B cell (primary cell): ENCODE results near the gene FOXP3. TPM values are rescaled to one million over a fixed set of nuclear protein-coding genes. Genes with fewer than 3 reads are reported as not detected.

ENCODE experiments used
- ATAC-seq: fragments of 200-7000 bp; cut with Tn5 transposase; one replicate; pipeline ENCODE4 v1.10.0; 2021; ENCODE audit warnings: low read depth, mild to moderate bottlenecking, moderate number of reproducible peaks, moderate library complexity
- CTCF ChIA-PET: fragments of 350-600 bp; sonication (Branson Sonifier 250); formaldehyde crosslinking; loops from one replicate; lab custom pipeline; 2021; ENCODE audit warnings: antibody characterized with exemption, inconsistent platforms; lab: Charles Lee
- POLR2A ChIA-PET: fragments of 350-600 bp; sonication (Branson Sonifier 250); formaldehyde crosslinking; loops from one replicate; lab custom pipeline; 2021; ENCODE audit warnings: antibody characterized with exemption; lab: Charles Lee
- DNase-seq: peaks from one replicate; pipeline ENCODE4 v3.0.0; 2013
- H2AFZ ChIP-seq: 2 replicates; pipeline ENCODE4 v1.6.1; 2012; ENCODE audit warnings: mild to moderate bottlenecking, low read depth, low read length; ENCODE audit not compliant: insufficient read depth, poor library complexity, severe bottlenecking
- H3K27ac ChIP-seq, 2 donors: 1 replicate in 1 of 2; 2 replicates in 1 of 2; pipeline ENCODE4 v1.5.1; 2012 to 2013; ENCODE audit warnings: low read length in 2 of 2, mild to moderate bottlenecking in 2 of 2, moderate library complexity in 1 of 2
- H3K27me3 ChIP-seq, 4 experiments: fragments of 200-600 bp in 1 of 4; sonication (generic) in 1 of 4; replicated peaks in 1 of 4; 1 replicate in 2 of 4; 2 replicates in 2 of 4; pipeline versions ENCODE4 v1.6.1 to v1.7.0; 2013 to 2016; ENCODE audit warnings: low read length in 3 of 4, mild to moderate bottlenecking in 2 of 4, mixed read lengths in 1 of 4, moderate library complexity in 1 of 4; ENCODE audit not compliant: insufficient read depth in 4 of 4, control insufficient read depth in 3 of 4; ENCODE audit errors: control extremely low read depth in 1 of 4
- H3K36me3 ChIP-seq, 2 experiments: replicated peaks in 1 of 2; 1 replicate in 1 of 2; 2 replicates in 1 of 2; pipeline versions ENCODE4 v1.6.1 to v1.7.1; 2013; ENCODE audit warnings: low read length in 1 of 2; ENCODE audit not compliant: insufficient read depth in 2 of 2, control insufficient read depth in 1 of 2; ENCODE audit errors: control extremely low read depth in 1 of 2, extremely low read depth in 1 of 2
- H3K4me1 ChIP-seq, 2 donors: fragments of 200-600 bp in 1 of 2; sonication (generic) in 1 of 2; 1 replicate in 1 of 2; 2 replicates in 1 of 2; pipeline versions ENCODE4 v1.5.1 to v1.6.1; 2013 to 2017; ENCODE audit warnings: low read length in 2 of 2; ENCODE audit not compliant: control insufficient read depth in 2 of 2, insufficient read depth in 2 of 2
- H3K4me2 ChIP-seq: replicated peaks from 2 replicates; pipeline ENCODE3; 2012; ENCODE audit warnings: mild to moderate bottlenecking, low read depth, low read length; ENCODE audit not compliant: poor library complexity, severe bottlenecking
- H3K4me3 ChIP-seq, 5 experiments: fragments of 200-600 bp in 1 of 5; sonication (generic) in 1 of 5; 1 replicate in 3 of 5; 2 replicates in 2 of 5; pipeline versions ENCODE4 v1.5.1 to v1.7.0; 2011 to 2016; ENCODE audit warnings: low read length in 4 of 5, mild to moderate bottlenecking in 4 of 5, low read depth in 2 of 5, control low read depth in 1 of 5, moderate library complexity in 1 of 5; ENCODE audit not compliant: insufficient read depth in 1 of 5; ENCODE audit errors: control extremely low read depth in 1 of 5, extremely low read depth in 1 of 5
- H3K79me2 ChIP-seq: fragments of 200-600 bp; sonication (generic); one replicate; pipeline ENCODE4 v1.6.0; 2016; ENCODE audit warnings: low read length; ENCODE audit not compliant: control insufficient read depth, insufficient read depth
- H3K9ac ChIP-seq: fragments of 200-600 bp; sonication (generic); 2 replicates; pipeline ENCODE4 v1.6.1; 2017; ENCODE audit warnings: mild to moderate bottlenecking, low read length, moderate library complexity
- H3K9me3 ChIP-seq, 3 donors: one replicate each; pipeline versions ENCODE4 v1.6.1 to v1.7.1; 2013; ENCODE audit warnings: low read length in 2 of 3; ENCODE audit not compliant: control insufficient read depth in 2 of 3, insufficient read depth in 1 of 3; ENCODE audit errors: control extremely low read depth in 1 of 3
- H4K20me1 ChIP-seq: 2 replicates; pipeline ENCODE4 v1.6.0; 2012; ENCODE audit warnings: mild to moderate bottlenecking, low read length; ENCODE audit not compliant: insufficient read depth, control insufficient read depth, poor library complexity, severe bottlenecking
- H3K27ac Mint-ChIP-seq: one replicate; pipeline ENCODE4 v1.8.0; 2021; ENCODE audit warnings: mixed read lengths
- H3K27me3 Mint-ChIP-seq: one replicate; pipeline ENCODE4 v1.8.0; 2021; ENCODE audit warnings: mixed read lengths
- H3K4me1 Mint-ChIP-seq: one replicate; pipeline ENCODE4 v1.8.0; 2021; ENCODE audit warnings: mixed read lengths
- H3K4me3 Mint-ChIP-seq: one replicate; pipeline ENCODE4 v1.8.0; 2021; ENCODE audit warnings: mixed read lengths
- H3K9me3 Mint-ChIP-seq: one replicate; pipeline ENCODE4 v1.8.0; 2022; ENCODE audit warnings: mixed read lengths; ENCODE audit not compliant: insufficient read depth
- CTCF ChIP-seq: fragments of 200-600 bp; IDR thresholded peaks from one replicate; pipeline ENCODE4 v1.8.0; 2022; ENCODE audit warnings: antibody characterized with exemption, mild to moderate bottlenecking
- EZH2 ChIP-seq: IDR thresholded peaks from 2 replicates; pipeline ENCODE4 v1.6.1; 2012; ENCODE audit warnings: borderline replicate concordance, low read depth, mild to moderate bottlenecking, moderate library complexity, low read length; ENCODE audit not compliant: insufficient read depth, poor library complexity, severe bottlenecking
- WGBS: methylation state at CpG from one replicate; pipeline ENCODE4 v1.1.5; 2013; ENCODE audit warnings: missing lambda C conversion rate; ENCODE audit not compliant: insufficient coverage; 5-methylcytosine and 5-hydroxymethylcytosine counted together
- intact Hi-C: fragments of 100-400 bp; cut with micrococcal nuclease; formaldehyde crosslinking; loops from one replicate; pipeline ENCODE4 v1.10.0; 2022
- polyA plus RNA-seq: library from polyadenylated mRNA; depleted of rRNA; stranded (reverse); fragments of >200 nt; gene quantifications from 2 replicates; pipeline ENCODE4 v1.2.3, GENCODE V29; 2012
- total RNA-seq, 2 donors: library from RNA; stranded (reverse); fragments of 120-200 nt in 1 of 2; gene quantifications; 1 replicate in 1 of 2; 2 replicates in 1 of 2; pipeline versions ENCODE4 v1.2.3 to v1.2.4, GENCODE V29; 2013 to 2022

FOXP3 gene
- total and polyA plus RNA-seq, 2 donors (not counting 1 experiment from before 2014, with no cell fraction given): 0.03 TPM; not detected in 1

GRCh38 chrX:49282647-49283011 lies 18.1 kb upstream of the FOXP3 start:
- no peak overlapping the region for H3K4me2 ChIP-seq
- Mint-ChIP-seq H3K4me3 (no peak overlapping the region), H3K4me1 (peaks cover 5% of the 10 kb centered on the region), H3K27ac (no peak overlapping the region), H3K27me3 (no peaks in the 10 kb centered on the region), H3K9me3 (no peaks in the 10 kb centered on the region)
- ChIA-PET CTCF (no interaction called here), POLR2A (interaction anchor here (0.6 kb wide), 1 partner anchor 885 kb away, joined by 4 read pairs; no protein-coding TSS in a partner anchor)
- TF ChIP-seq EZH2 (no peak), CTCF (no peak)
- no peak overlapping the region for H3K4me3 ChIP-seq
- no peaks in the 10 kb centered on the region for H4K20me1 ChIP-seq
- H3K9ac ChIP-seq: no peak overlapping the region
- peaks cover 3% of the 10 kb centered on the region for H3K79me2 ChIP-seq
- H3K27ac ChIP-seq: no peak overlapping the region
- intact Hi-C loops: no loop called here
- WGBS: 95% methylated on average over 6 of the region's 11 CpGs
- H3K36me3 ChIP-seq: no peaks in the 10 kb centered on the region
- no peaks in the 10 kb centered on the region for H3K4me1 ChIP-seq
- ATAC-seq (no peak), DNase-seq (no peak)
- H3K27me3 ChIP-seq: no peaks in the 10 kb centered on the region
- H3K9me3 ChIP-seq: no peaks in the 10 kb centered on the region
- no peak overlapping the region for H2AFZ ChIP-seq

- DNase-seq (no peak), ATAC-seq (no peak)
- H3K4me2 ChIP-seq: no peak overlapping the region
- H3K4me3 ChIP-seq: no peak overlapping the region
- ChIA-PET CTCF (no interaction called here), POLR2A (no interaction called here)
- peaks cover 0 to 7% of the 10 kb centered on the region in 2 donors for H3K4me1 ChIP-seq
- no peaks in the 10 kb centered on the region for H3K36me3 ChIP-seq
- H3K27me3 ChIP-seq: no peaks in the 10 kb centered on the region
- no peaks in the 10 kb centered on the region for H3K9me3 ChIP-seq
- Mint-ChIP-seq H3K9me3 (no peaks in the 10 kb centered on the region), H3K4me1 (peaks cover 27% of the 10 kb centered on the region), H3K27me3 (no peaks in the 10 kb centered on the region), H3K27ac (no peak overlapping the region), H3K4me3 (no peak overlapping the region)
- H3K79me2 ChIP-seq: peaks cover 6% of the 10 kb centered on the region
- H2AFZ ChIP-seq: no peak overlapping the region
- H3K9ac ChIP-seq: no peak overlapping the region
- intact Hi-C loops: no loop called here
- no peak overlapping the region for H3K27ac ChIP-seq
- TF ChIP-seq EZH2: no peak
- TF ChIP-seq CTCF: no peak
- no peaks in the 10 kb centered on the region for H4K20me1 ChIP-seq
- WGBS: 100% methylated on average over 3 of the region's 3 CpGs
Measured at GRCh38 chrX:49278081-49278480, 13.6 kb upstream of the FOXP3 start.
